RWPE1 (cell line): ENCODE data around the gene MYO18A.

ENCODE experiments used
- CTCF ChIA-PET: fragments of 350-600 bp; sonication (Branson Sonifier 250); formaldehyde crosslinking; extraction: SDS; loops from one replicate; lab custom pipeline; 2021; lab: Yijun Ruan, JAX
- POLR2A ChIA-PET: fragments of 400-600 bp; formaldehyde crosslinking; extraction: SDS; loops from one replicate; lab custom pipeline; 2020; ENCODE audit warnings: antibody characterized with exemption; ENCODE audit not compliant: low non-redundant PET; lab: Yijun Ruan, JAX
- DNase-seq: peaks from one replicate; pipeline ENCODE4 v3.0.0; 2012; ENCODE audit warnings: low spot score
- H3K27ac ChIP-seq: fragments of 450-650 bp; 2 replicates; pipeline ENCODE4 v1.5.1; 2017
- CTCF ChIP-seq: fragments of 450-650 bp; conservative IDR thresholded peaks from 2 replicates; pipeline ENCODE4 v1.5.1; 2017; ENCODE audit warnings: low read depth, mild to moderate bottlenecking

MYO18A gene

GRCh38 chr17:29042679-29043538, 137.3 kb downstream of the MYO18A start, which contains the start of gene PIPOX:
Gene PIPOX (plus strand): TSS chr17:29043141. CDS start chr17:29043226, 85 bp downstream.
- TF ChIP-seq CTCF = no peak
- no peak for DNase-seq
- POLR2A ChIA-PET = no interaction called here
- H3K27ac ChIP-seq = no peak within 1 kb of the TSS
- CTCF ChIA-PET = interaction anchor here (0.7 kb wide), 1 partner anchor 189 kb away, joined by 3 read pairs; no protein-coding TSS in a partner anchor

GRCh38 chr17:29042026-29042678, 138.0 kb downstream of the MYO18A start:
- ChIA-PET POLR2A (no interaction called here), CTCF (interaction anchor here (0.6 kb wide), 1 partner anchor 177 kb away, joined by 5 read pairs; no protein-coding TSS in a partner anchor)
- no peak for DNase-seq
- H3K27ac ChIP-seq = no peak overlapping the region
- TF ChIP-seq CTCF = no peak

GRCh38 chr17:29041571-29041970, 138.6 kb downstream of the MYO18A start:
- no peak for DNase-seq
- POLR2A ChIA-PET = no interaction called here

GRCh38 chr17:29041091-29041490, 139.1 kb downstream of the MYO18A start:
- no peak for DNase-seq
- TF ChIP-seq CTCF = no peak
- ChIA-PET POLR2A (interaction anchor here (0.6 kb wide), 1 partner anchor 714 kb away, joined by 4 read pairs; no protein-coding TSS in a partner anchor), CTCF (interaction anchor here (0.6 kb wide), 1 partner anchor 178 kb away, joined by 5 read pairs; no protein-coding TSS in a partner anchor)
- no peak overlapping the region; the same call in 1 of the 2 replicates for H3K27ac ChIP-seq

More at GRCh38 chr17:29041571-29041970, 138.6 kb downstream of the MYO18A start:
- CTCF ChIA-PET = interaction anchor here (0.6 kb wide), 1 partner anchor 177 kb away, joined by 5 read pairs; no protein-coding TSS in a partner anchor
- H3K27ac ChIP-seq = no peak overlapping the region
- no peak for TF ChIP-seq CTCF

GRCh38 chr17:29039764-29040598, 140.2 kb downstream of the MYO18A start:
- ChIA-PET POLR2A (interaction anchor here (0.6 kb wide), 1 partner anchor 715 kb away, joined by 4 read pairs; no protein-coding TSS in a partner anchor), CTCF (no interaction called here)
- H3K27ac ChIP-seq = peak overlapping the region; percentile 62
- peak; percentile 31 for DNase-seq
- TF ChIP-seq CTCF = no peak
